Measurements from ENCODE around the gene PPARD.

DNA sequence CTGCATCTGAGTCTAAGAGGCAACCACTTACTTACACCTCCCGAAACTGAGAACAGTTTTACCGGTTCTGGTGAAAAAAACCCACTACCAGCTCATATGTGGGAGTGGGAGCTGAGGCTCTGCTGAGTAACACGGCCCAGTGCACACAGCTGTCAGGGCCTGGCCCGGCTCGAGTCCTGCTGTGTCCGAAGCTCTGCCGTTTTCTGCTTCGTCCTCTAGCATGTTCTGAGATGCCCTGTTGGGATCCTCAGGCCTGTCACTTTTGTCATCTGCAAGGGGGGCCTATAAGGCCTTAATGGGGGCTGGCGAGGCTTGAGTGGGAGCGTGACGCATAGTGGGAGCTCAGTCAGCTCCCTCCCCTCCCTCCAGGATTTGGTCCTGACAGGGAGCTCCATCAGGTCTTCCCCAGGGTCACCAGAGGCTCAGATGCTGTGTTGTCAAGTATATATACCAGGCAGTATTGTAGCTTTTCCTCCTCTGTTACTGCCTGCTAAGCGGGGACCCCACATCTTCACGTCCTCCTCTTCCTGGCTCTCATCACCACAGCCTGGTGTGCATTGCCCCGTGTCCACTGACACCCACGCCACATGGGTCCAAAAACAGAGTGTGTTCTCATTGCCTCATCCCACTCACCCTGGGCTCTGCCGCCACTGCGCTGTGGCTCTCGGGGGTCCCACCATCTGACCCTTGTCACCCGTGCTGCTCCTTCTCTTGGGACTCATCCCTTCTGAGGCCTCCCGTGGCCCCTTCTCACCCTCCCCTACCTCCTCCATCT is 64.5 kb downstream of the PPARD start:
- TF ChIP-seq, protein P1, sequence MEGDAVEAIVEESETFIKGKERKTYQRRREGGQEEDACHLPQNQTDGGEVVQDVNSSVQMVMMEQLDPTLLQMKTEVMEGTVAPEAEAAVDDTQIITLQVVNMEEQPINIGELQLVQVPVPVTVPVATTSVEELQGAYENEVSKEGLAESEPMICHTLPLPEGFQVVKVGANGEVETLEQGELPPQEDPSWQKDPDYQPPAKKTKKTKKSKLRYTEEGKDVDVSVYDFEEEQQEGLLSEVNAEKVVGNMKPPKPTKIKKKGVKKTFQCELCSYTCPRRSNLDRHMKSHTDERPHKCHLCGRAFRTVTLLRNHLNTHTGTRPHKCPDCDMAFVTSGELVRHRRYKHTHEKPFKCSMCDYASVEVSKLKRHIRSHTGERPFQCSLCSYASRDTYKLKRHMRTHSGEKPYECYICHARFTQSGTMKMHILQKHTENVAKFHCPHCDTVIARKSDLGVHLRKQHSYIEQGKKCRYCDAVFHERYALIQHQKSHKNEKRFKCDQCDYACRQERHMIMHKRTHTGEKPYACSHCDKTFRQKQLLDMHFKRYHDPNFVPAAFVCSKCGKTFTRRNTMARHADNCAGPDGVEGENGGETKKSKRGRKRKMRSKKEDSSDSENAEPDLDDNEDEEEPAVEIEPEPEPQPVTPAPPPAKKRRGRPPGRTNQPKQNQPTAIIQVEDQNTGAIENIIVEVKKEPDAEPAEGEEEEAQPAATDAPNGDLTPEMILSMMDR (IDR thresholded peaks at IDR 0.05): no peak
- no peak for TF ChIP-seq POLR2A (IDR thresholded peaks at IDR 0.05)
